HepG2 (cell line): ENCODE results near the gene VASN. TPM values are rescaled to one million over a fixed set of nuclear protein-coding genes. Genes with fewer than 3 reads are reported as not detected.

Experiments
- AKAP8 ChIP-seq: sonication (generic); formaldehyde crosslinking; IDR thresholded peaks from 2 replicates; pipeline ENCODE4 v1.5.1; 2020; ENCODE audit warnings: mild to moderate bottlenecking, missing genetic modification reagents
- ATF7-NPFF ChIP-seq: sonication (generic); formaldehyde crosslinking; IDR thresholded peaks from 2 replicates; pipeline ENCODE4 v1.8.1; 2023; ENCODE audit warnings: mild to moderate bottlenecking, low read depth, missing genetic modification reagents, moderate library complexity
- CREB1 ChIP-seq, 2 experiments: fragments of 450-650 bp in 1 of 2; IDR thresholded peaks; 2 replicates each; pipeline ENCODE4 v1.6.1; 2016 to 2017; ENCODE audit warnings: control low read depth in 1 of 2, mild to moderate bottlenecking in 1 of 2, missing compliant biosample characterization in 1 of 2, missing genetic modification characterization in 1 of 2
- FOXO1 ChIP-seq: sonication (generic); formaldehyde crosslinking; IDR thresholded peaks from 2 replicates; pipeline ENCODE4 v1.4.0; 2020; ENCODE audit warnings: missing genetic modification reagents
- KLF13 ChIP-seq: sonication (generic); formaldehyde crosslinking; IDR thresholded peaks from 2 replicates; pipeline ENCODE4 v1.4.0; 2020; ENCODE audit warnings: mild to moderate bottlenecking, missing genetic modification reagents
- PATZ1 ChIP-seq: sonication (generic); formaldehyde crosslinking; IDR thresholded peaks from 2 replicates; pipeline ENCODE4 v1.4.0; 2020; ENCODE audit warnings: missing genetic modification reagents
- STAT5B ChIP-seq: sonication (generic); formaldehyde crosslinking; IDR thresholded peaks from 2 replicates; pipeline ENCODE4 v1.4.0; 2020; ENCODE audit warnings: missing genetic modification reagents
- TBX2 ChIP-seq: sonication (generic); formaldehyde crosslinking; IDR thresholded peaks from 2 replicates; pipeline ENCODE4 v1.5.0; 2020; ENCODE audit warnings: missing genetic modification reagents, mild to moderate bottlenecking, borderline replicate concordance
- YEATS2 ChIP-seq: sonication (generic); formaldehyde crosslinking; IDR thresholded peaks from 2 replicates; pipeline ENCODE4 v1.4.0; 2020; ENCODE audit warnings: missing genetic modification reagents, borderline replicate concordance
- ZFP41 ChIP-seq: sonication (generic); formaldehyde crosslinking; IDR thresholded peaks from 2 replicates; pipeline ENCODE4 v1.4.0; 2020; ENCODE audit warnings: mild to moderate bottlenecking, missing genetic modification reagents, borderline replicate concordance
- ZNF329 ChIP-seq: sonication (generic); formaldehyde crosslinking; IDR thresholded peaks from 2 replicates; pipeline ENCODE4 v1.9.0; 2021; ENCODE audit warnings: low read depth, mild to moderate bottlenecking, missing genetic modification reagents
- ZNF431 ChIP-seq: sonication (generic); formaldehyde crosslinking; IDR thresholded peaks from 2 replicates; pipeline ENCODE4 v1.9.0; 2022; ENCODE audit warnings: missing genetic modification reagents, low read depth, mild to moderate bottlenecking, borderline replicate concordance
- ZNF441 ChIP-seq: sonication (generic); formaldehyde crosslinking; IDR thresholded peaks from 2 replicates; pipeline ENCODE4 v1.7.0; 2021; ENCODE audit warnings: missing genetic modification reagents, borderline replicate concordance
- polyA plus RNA-seq, 8 experiments: library from polyadenylated mRNA; depleted of rRNA in 3 of 8; stranded (reverse) in 7 of 8; unstranded in 1 of 8; fragments of >200 nt; fragmentation: Illumina TruSeq in 4 of 8; extraction: Trizol in 4 of 8; gene quantifications; 2 replicates each; pipeline versions ENCODE4 v1.2.1 to v1.2.3, GENCODE V29; 2011 to 2016; ENCODE audit warnings: low read depth in 4 of 8, missing spikeins in 1 of 8, mixed read lengths in 1 of 8; ENCODE audit not compliant: insufficient read depth in 1 of 8
- total RNA-seq, 5 experiments: library from RNA; depleted of rRNA; stranded (reverse); fragments of >200 nt; fragmentation: Illumina TruSeq; extraction: Trizol; gene quantifications; 2 replicates each; pipeline ENCODE4 v1.2.3, GENCODE V29; 2016; ENCODE audit warnings: low read depth in 1 of 5
- TF ChIP-seq, protein P1 (sequence below): sonication (generic); formaldehyde crosslinking; IDR thresholded peaks from 2 replicates; pipeline ENCODE4 v1.5.0; 2020; ENCODE audit warnings: mild to moderate bottlenecking, missing genetic modification reagents, borderline replicate concordance
- TF ChIP-seq, protein P2 (sequence below): sonication (generic); formaldehyde crosslinking; conservative IDR thresholded peaks from 2 replicates; pipeline ENCODE4 v1.8.0; 2022; ENCODE audit warnings: low read depth, missing genetic modification reagents
- TF ChIP-seq, protein P3 (sequence below): sonication (generic); formaldehyde crosslinking; IDR thresholded peaks from 2 replicates; pipeline ENCODE4 v1.5.0; 2020; ENCODE audit warnings: mild to moderate bottlenecking, missing genetic modification reagents

VASN gene
- total and polyA plus RNA-seq, 2 of the 13 experiments (the other 11 are each of a cell fraction or from before 2014, with no cell fraction given) = 8.4 to 18.2 TPM

DNA sequence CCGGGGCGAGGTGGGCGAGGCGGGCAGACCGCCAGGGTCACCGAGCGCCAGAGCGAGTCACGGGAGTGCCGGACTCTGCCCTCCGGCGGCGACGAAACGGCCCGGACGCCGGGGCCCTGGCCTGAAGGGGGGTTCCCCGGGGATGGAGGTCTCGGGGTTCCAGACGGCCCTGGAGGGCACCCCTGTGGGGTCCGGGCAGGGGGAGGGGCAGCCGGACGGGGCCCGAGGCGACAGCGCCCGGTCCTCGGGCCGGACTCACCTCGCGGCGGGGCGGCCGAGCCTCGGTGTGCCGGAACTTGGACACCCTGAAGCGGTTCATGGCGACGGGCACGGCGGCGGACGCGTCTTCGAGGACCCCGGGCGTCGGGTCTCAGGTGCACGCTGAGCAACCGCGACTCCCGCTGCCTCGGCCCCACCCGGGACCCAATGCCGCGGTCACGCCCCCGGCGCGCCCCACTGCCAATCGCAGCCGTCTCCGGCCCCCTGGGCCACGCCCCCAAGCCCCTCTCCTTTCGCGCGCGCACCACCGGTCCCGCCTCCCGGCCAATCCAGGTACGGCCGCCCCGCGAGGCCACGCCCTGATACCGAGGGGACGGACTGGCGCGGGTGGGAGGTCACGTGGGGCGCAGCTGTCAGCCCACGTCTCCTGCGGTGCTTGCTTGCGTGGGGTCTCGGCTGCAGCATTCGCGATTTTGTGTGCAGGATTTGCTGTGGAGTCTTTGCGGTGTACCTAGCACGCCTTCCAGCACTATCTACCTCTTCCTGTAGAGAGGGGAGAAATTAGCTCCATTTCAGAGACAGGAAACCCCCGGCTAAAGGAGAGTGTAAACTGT lies 44.8 kb downstream of the VASN start, which contains the start of gene CORO7 (continued):
- TF ChIP-seq ZNF329 = no peak
- no peak; the same call in 1 of the 2 replicates for TF ChIP-seq YEATS2 (CRISPR knock-in tag)
- no peak for TF ChIP-seq ZNF441 (CRISPR knock-in tag)
- TF ChIP-seq PATZ1 = no peak
- no peak; the same call in 1 of the 2 replicates for TF ChIP-seq FOXO1 (CRISPR knock-in tag)
- peak; percentile 59; the same call in 1 of the 2 replicates for TF ChIP-seq ATF7-NPFF (CRISPR knock-in tag)
- TF ChIP-seq ZNF431 (CRISPR knock-in tag) = no peak
- no peak for TF ChIP-seq STAT5B (CRISPR knock-in tag)
- TF ChIP-seq, protein P1, sequence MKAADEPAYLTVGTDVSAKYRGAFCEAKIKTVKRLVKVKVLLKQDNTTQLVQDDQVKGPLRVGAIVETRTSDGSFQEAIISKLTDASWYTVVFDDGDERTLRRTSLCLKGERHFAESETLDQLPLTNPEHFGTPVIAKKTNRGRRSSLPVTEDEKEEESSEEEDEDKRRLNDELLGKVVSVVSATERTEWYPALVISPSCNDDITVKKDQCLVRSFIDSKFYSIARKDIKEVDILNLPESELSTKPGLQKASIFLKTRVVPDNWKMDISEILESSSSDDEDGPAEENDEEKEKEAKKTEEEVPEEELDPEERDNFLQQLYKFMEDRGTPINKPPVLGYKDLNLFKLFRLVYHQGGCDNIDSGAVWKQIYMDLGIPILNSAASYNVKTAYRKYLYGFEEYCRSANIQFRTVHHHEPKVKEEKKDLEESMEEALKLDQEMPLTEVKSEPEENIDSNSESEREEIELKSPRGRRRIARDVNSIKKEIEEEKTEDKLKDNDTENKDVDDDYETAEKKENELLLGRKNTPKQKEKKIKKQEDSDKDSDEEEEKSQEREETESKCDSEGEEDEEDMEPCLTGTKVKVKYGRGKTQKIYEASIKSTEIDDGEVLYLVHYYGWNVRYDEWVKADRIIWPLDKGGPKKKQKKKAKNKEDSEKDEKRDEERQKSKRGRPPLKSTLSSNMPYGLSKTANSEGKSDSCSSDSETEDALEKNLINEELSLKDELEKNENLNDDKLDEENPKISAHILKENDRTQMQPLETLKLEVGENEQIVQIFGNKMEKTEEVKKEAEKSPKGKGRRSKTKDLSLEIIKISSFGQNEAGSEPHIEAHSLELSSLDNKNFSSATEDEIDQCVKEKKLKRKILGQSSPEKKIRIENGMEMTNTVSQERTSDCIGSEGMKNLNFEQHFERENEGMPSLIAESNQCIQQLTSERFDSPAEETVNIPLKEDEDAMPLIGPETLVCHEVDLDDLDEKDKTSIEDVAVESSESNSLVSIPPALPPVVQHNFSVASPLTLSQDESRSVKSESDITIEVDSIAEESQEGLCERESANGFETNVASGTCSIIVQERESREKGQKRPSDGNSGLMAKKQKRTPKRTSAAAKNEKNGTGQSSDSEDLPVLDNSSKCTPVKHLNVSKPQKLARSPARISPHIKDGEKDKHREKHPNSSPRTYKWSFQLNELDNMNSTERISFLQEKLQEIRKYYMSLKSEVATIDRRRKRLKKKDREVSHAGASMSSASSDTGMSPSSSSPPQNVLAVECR = peak; percentile 78
- no peak for TF ChIP-seq TBX2 (CRISPR knock-in tag)
- TF ChIP-seq, protein P2, sequence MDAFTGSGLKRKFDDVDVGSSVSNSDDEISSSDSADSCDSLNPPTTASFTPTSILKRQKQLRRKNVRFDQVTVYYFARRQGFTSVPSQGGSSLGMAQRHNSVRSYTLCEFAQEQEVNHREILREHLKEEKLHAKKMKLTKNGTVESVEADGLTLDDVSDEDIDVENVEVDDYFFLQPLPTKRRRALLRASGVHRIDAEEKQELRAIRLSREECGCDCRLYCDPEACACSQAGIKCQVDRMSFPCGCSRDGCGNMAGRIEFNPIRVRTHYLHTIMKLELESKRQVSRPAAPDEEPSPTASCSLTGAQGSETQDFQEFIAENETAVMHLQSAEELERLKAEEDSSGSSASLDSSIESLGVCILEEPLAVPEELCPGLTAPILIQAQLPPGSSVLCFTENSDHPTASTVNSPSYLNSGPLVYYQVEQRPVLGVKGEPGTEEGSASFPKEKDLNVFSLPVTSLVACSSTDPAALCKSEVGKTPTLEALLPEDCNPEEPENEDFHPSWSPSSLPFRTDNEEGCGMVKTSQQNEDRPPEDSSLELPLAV (CRISPR knock-in tag) = no peak
- no peak for TF ChIP-seq ZFP41
- TF ChIP-seq AKAP8 (CRISPR knock-in tag) = peak; percentile 39; the same call in 1 of the 2 replicates
- TF ChIP-seq KLF13 (CRISPR knock-in tag) = no peak
- TF ChIP-seq CREB1 (IDR thresholded peaks at IDR 0.05) = no peak
- TF ChIP-seq CREB1 (CRISPR knock-in tag; IDR thresholded peaks at IDR 0.05) = no peak
- TF ChIP-seq, protein P3, sequence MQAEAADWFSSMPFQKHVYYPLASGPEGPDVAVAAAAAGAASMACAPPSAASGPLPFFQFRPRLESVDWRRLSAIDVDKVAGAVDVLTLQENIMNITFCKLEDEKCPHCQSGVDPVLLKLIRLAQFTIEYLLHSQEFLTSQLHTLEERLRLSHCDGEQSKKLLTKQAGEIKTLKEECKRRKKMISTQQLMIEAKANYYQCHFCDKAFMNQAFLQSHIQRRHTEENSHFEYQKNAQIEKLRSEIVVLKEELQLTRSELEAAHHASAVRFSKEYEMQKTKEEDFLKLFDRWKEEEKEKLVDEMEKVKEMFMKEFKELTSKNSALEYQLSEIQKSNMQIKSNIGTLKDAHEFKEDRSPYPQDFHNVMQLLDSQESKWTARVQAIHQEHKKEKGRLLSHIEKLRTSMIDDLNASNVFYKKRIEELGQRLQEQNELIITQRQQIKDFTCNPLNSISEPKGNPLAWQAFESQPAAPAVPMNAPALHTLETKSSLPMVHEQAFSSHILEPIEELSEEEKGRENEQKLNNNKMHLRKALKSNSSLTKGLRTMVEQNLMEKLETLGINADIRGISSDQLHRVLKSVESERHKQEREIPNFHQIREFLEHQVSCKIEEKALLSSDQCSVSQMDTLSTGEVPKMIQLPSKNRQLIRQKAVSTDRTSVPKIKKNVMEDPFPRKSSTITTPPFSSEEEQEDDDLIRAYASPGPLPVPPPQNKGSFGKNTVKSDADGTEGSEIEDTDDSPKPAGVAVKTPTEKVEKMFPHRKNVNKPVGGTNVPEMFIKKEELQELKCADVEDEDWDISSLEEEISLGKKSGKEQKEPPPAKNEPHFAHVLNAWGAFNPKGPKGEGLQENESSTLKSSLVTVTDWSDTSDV (CRISPR knock-in tag) = 0 out of 2 replicates have a peak, but pooled peaks have one; percentile 26
